IMR-90 (cell line): ENCODE measurements around the gene NKD1. TPM values are rescaled to one million over a fixed set of nuclear protein-coding genes. Genes with fewer than 3 reads are reported as not detected.

Experiments used
- ATAC-seq: fragments of 200-7000 bp; cut with Tn5 transposase; 2 replicates; pipeline ENCODE4 v1.9.1; 2020; ENCODE audit warnings: low read depth, mild to moderate bottlenecking, moderate library complexity
- BruUV-seq: library from RNA; stranded (reverse); fragments of 400-500 nt; replicated peaks from 2 replicates; lab custom pipeline; 2021; lab: Mats Ljungman, UMichigan
- CTCF ChIA-PET: fragments of 300-600 bp; formaldehyde crosslinking; extraction: SDS; loops from one replicate; lab custom pipeline; 2021; ENCODE audit warnings: antibody characterized with exemption; lab: Yijun Ruan, JAX
- POLR2A ChIA-PET: fragments of 300-600 bp; sonication (Branson Sonifier 250); formaldehyde crosslinking; loops from one replicate; lab custom pipeline; 2022; ENCODE audit warnings: antibody characterized with exemption; ENCODE audit not compliant: unreplicated experiment; lab: Charles Lee
- DNase-seq: peaks from one replicate; pipeline ENCODE4 v3.0.0; 2013
- H2AFZ ChIP-seq: replicated peaks from 2 replicates; pipeline ENCODE3; 2013; ENCODE audit warnings: low read length, mild to moderate bottlenecking; ENCODE audit not compliant: poor library complexity
- H2AK5ac ChIP-seq: 2 replicates; pipeline ENCODE4 v1.6.1; 2013; ENCODE audit warnings: low read depth, low read length, inconsistent platforms
- H2AK9ac ChIP-seq: replicated peaks from 2 replicates; pipeline ENCODE3; 2013; ENCODE audit warnings: mild to moderate bottlenecking, low read depth, low read length, moderate library complexity; ENCODE audit not compliant: poor library complexity
- H2BK120ac ChIP-seq: 2 replicates; pipeline ENCODE4 v1.6.1; 2013; ENCODE audit warnings: low read depth, low read length, inconsistent platforms
- H2BK15ac ChIP-seq: 3 replicates; pipeline ENCODE4 v1.6.1; 2013; ENCODE audit warnings: low read depth, low read length, inconsistent platforms
- H2BK20ac ChIP-seq: 2 replicates; pipeline ENCODE4 v1.6.1; 2013; ENCODE audit warnings: low read depth, mild to moderate bottlenecking, inconsistent platforms, low read length, moderate library complexity
- H2BK5ac ChIP-seq: 2 replicates; pipeline ENCODE4 v1.6.1; 2013; ENCODE audit warnings: mild to moderate bottlenecking, low read depth, low read length, inconsistent platforms; ENCODE audit not compliant: poor library complexity, severe bottlenecking
- H3K14ac ChIP-seq: replicated peaks from 2 replicates; pipeline ENCODE4 v1.6.1; 2013; ENCODE audit warnings: low read depth, low read length, inconsistent platforms
- H3K18ac ChIP-seq: 2 replicates; pipeline ENCODE4 v1.6.1; 2013; ENCODE audit warnings: low read depth, low read length, control low read depth
- H3K23ac ChIP-seq: 2 replicates; pipeline ENCODE4 v1.6.1; 2013; ENCODE audit warnings: low read depth, low read length, inconsistent platforms
- H3K27ac ChIP-seq: 2 replicates; pipeline ENCODE4 v1.5.1; 2013; ENCODE audit warnings: mild to moderate bottlenecking, control low read depth, low read length; ENCODE audit not compliant: insufficient read depth
- H3K27me3 ChIP-seq: 2 replicates; pipeline ENCODE4 v1.6.1; 2013; ENCODE audit warnings: low read length; ENCODE audit not compliant: control insufficient read depth, insufficient read depth
- H3K36me3 ChIP-seq: 2 replicates; pipeline ENCODE4 v1.6.1; 2013; ENCODE audit warnings: low read length, mixed read lengths; ENCODE audit not compliant: control insufficient read depth, insufficient read depth
- H3K4ac ChIP-seq: 2 replicates; pipeline ENCODE4 v1.6.1; 2013; ENCODE audit warnings: low read depth, low read length, inconsistent platforms
- H3K4me1 ChIP-seq: 2 replicates; pipeline ENCODE4 v1.6.1; 2013; ENCODE audit warnings: low read length, mixed read lengths; ENCODE audit not compliant: control insufficient read depth, insufficient read depth
- H3K4me2 ChIP-seq: 2 replicates; pipeline ENCODE4 v1.6.1; 2013; ENCODE audit warnings: low read depth, mild to moderate bottlenecking, control low read depth, low read length, moderate library complexity
- H3K4me3 ChIP-seq: 2 replicates; pipeline ENCODE4 v1.5.1; 2013; ENCODE audit warnings: low read depth, mild to moderate bottlenecking, control low read depth, low read length, moderate library complexity; ENCODE audit not compliant: insufficient read depth
- H3K56ac ChIP-seq: 2 replicates; pipeline ENCODE4 v1.6.1; 2013; ENCODE audit warnings: low read length, inconsistent platforms; ENCODE audit not compliant: insufficient read depth; ENCODE audit errors: extremely low read depth
- H3K79me1 ChIP-seq, 2 experiments: 2 replicates each; pipeline ENCODE4 v1.6.1; 2013; ENCODE audit warnings: low read length in 2 of 2, inconsistent platforms in 1 of 2, low read depth in 1 of 2
- H3K9ac ChIP-seq: 2 replicates; pipeline ENCODE4 v1.6.1; 2013; ENCODE audit warnings: low read depth, low read length, control low read depth
- H3K9me1 ChIP-seq: 2 replicates; pipeline ENCODE4 v1.6.1; 2013; ENCODE audit warnings: low read length, inconsistent platforms; ENCODE audit not compliant: insufficient read depth
- H3K9me3 ChIP-seq: 2 replicates; pipeline ENCODE4 v1.6.1; 2013; ENCODE audit warnings: low read length; ENCODE audit not compliant: control insufficient read depth, insufficient read depth
- H4K20me1 ChIP-seq: 2 replicates; pipeline ENCODE4 v1.6.1; 2013; ENCODE audit warnings: low read length, inconsistent platforms; ENCODE audit not compliant: insufficient read depth
- H4K5ac ChIP-seq: 2 replicates; pipeline ENCODE4 v1.6.1; 2013; ENCODE audit warnings: mild to moderate bottlenecking, low read depth, low read length, control low read depth
- H4K8ac ChIP-seq, 2 experiments: 2 replicates each; pipeline ENCODE4 v1.6.1; 2013; ENCODE audit warnings: low read depth in 2 of 2, low read length in 2 of 2, control low read depth in 1 of 2, inconsistent platforms in 1 of 2
- H4K91ac ChIP-seq: 2 replicates; pipeline ENCODE4 v1.6.1; 2013; ENCODE audit warnings: low read depth, low read length, inconsistent platforms; ENCODE audit not compliant: insufficient read depth
- CTCF ChIP-seq: conservative IDR thresholded peaks from 2 replicates; pipeline ENCODE4 v1.5.1; 2012; ENCODE audit warnings: mild to moderate bottlenecking, low read depth, low read length, improper control_type of control experiment
- WGBS, 2 experiments: methylation state at CpG; one replicate each; pipeline versions ENCODE4 v1.1.5 to v1.1.7; 2013; ENCODE audit warnings: missing lambda C conversion rate in 2 of 2; ENCODE audit not compliant: insufficient read length in 1 of 2; ENCODE audit errors: extremely low coverage in 2 of 2; 5-methylcytosine and 5-hydroxymethylcytosine counted together
- dilution Hi-C: fragments of 300-500 bp; cut with HindIII; formaldehyde crosslinking; loops from one replicate; pipeline ENCODE4 v1.14.3; 2018; ENCODE audit warnings: low sequenced_read_pairs; ENCODE audit not compliant: unreplicated experiment
- in situ Hi-C: fragments of 300-500 bp; cut with MboI; formaldehyde crosslinking; loops from 3 replicates; pipeline ENCODE4 v1.14.3; 2019; ENCODE audit warnings: low sequenced_read_pairs, inconsistent platforms, mixed read lengths
- intact Hi-C: fragments of 100-400 bp; cut with micrococcal nuclease; formaldehyde crosslinking; loops from 2 replicates; pipeline ENCODE4 v1.10.0; 2022
- polyA plus RNA-seq, 3 experiments: library from polyadenylated mRNA; depleted of rRNA; stranded (reverse); fragments of >200 nt; gene quantifications; 2 replicates each; pipeline ENCODE4 v1.2.3, GENCODE V29; 2012; ENCODE audit warnings: low replicate concordance in 1 of 3
- total RNA-seq: library from RNA; depleted of rRNA; stranded (reverse); fragments of >200 nt; gene quantifications from 2 replicates; pipeline ENCODE4 v1.2.3, GENCODE V29; 2012

Gene NKD1
- total and polyA plus RNA-seq, 2 of the 4 experiments (the other 2 are of a cell fraction) = not detected

GRCh38 chr16:50685462-50686063 is 137.4 kb downstream of the NKD1 start:
- H3K23ac ChIP-seq = no peak overlapping the region
- no peaks in the 10 kb centered on the region for H4K20me1 ChIP-seq
- WGBS, 2 experiments = no CpG with 5 or more reads among the region's 8 CpGs
- TF ChIP-seq CTCF = no peak
- no TSS peak for BruUV-seq
- no peak overlapping the region for H3K27ac ChIP-seq
- H3K9me3 ChIP-seq = no peaks in the 10 kb centered on the region
- no peak overlapping the region for H2BK15ac ChIP-seq
- no peaks in the 10 kb centered on the region for H3K36me3 ChIP-seq
- dilution Hi-C loops = no loop called here
- no peaks in the 10 kb centered on the region for H3K4me1 ChIP-seq
- no peak overlapping the region for H3K4me3 ChIP-seq
- no peak overlapping the region for H2AK5ac ChIP-seq
- no peak overlapping the region for H2AFZ ChIP-seq
- no peak overlapping the region for H4K8ac ChIP-seq
- H4K5ac ChIP-seq = no peak overlapping the region
- no peaks in the 10 kb centered on the region for H3K79me1 ChIP-seq
- no peak overlapping the region for H3K14ac ChIP-seq
- no peak overlapping the region for H2AK9ac ChIP-seq
- in situ Hi-C loops = loop anchor here (10.0 kb wide), 1 partner anchor 119 kb away; no protein-coding TSS in a partner anchor
- no peak overlapping the region for H3K56ac ChIP-seq
- ATAC-seq = no peak
- intact Hi-C loops = no loop called here
- no peak overlapping the region for H2BK5ac ChIP-seq
- DNase-seq = no peak
- ChIA-PET CTCF (no interaction called here), POLR2A (no interaction called here)
- no peak overlapping the region for H2BK20ac ChIP-seq
- no peak overlapping the region for H3K4me2 ChIP-seq
- H3K9me1 ChIP-seq = no peaks in the 10 kb centered on the region
- peaks cover 8% of the 10 kb centered on the region for H3K27me3 ChIP-seq
- H3K4ac ChIP-seq = no peak overlapping the region
- no peak overlapping the region for H4K91ac ChIP-seq
- no peak overlapping the region for H3K18ac ChIP-seq
- no peak overlapping the region for H2BK120ac ChIP-seq
- H3K9ac ChIP-seq = no peak overlapping the region
